Kidney (tissue), 22 donors: ENCODE results near the gene TIGIT. TPM values are rescaled to one million over a fixed set of nuclear protein-coding genes. Genes with fewer than 3 reads are reported as not detected.

Experiments
- DNase-seq, 5 donors: peaks; one replicate each; pipeline ENCODE4 v3.0.0-alpha.2; 2013 to 2020
- FAIRE-seq: peaks from 2 replicates; lab custom pipeline; 2012; peaks lifted over from hg19 to GRCh38; lab: Jason Lieb, UNC
- H3K27ac ChIP-seq, 2 donors: one replicate each; pipeline ENCODE4 v1.7.0; 2013; ENCODE audit warnings: low read depth in 2 of 2, low read length in 2 of 2, inconsistent platforms in 1 of 2
- H3K27me3 ChIP-seq: one replicate; pipeline ENCODE4 v1.7.1; 2013; ENCODE audit warnings: low read length, inconsistent platforms; ENCODE audit not compliant: control insufficient read depth, insufficient read depth
- H3K36me3 ChIP-seq, 3 donors: one replicate each; pipeline versions ENCODE4 v1.7.0 to v1.7.1; 2013; ENCODE audit warnings: low read length in 3 of 3, control low read depth in 1 of 3, inconsistent platforms in 1 of 3; ENCODE audit not compliant: insufficient read depth in 3 of 3, control insufficient read depth in 2 of 3
- H3K4me1 ChIP-seq, 3 donors: one replicate each; pipeline versions ENCODE4 v1.7.0 to v1.7.1; 2013; ENCODE audit warnings: low read length in 3 of 3, inconsistent platforms in 1 of 3, low read depth in 1 of 3; ENCODE audit not compliant: control insufficient read depth in 2 of 3, insufficient read depth in 2 of 3
- H3K4me3 ChIP-seq, 3 donors: one replicate each; pipeline versions ENCODE4 v1.7.0 to v1.8.1; 2013; ENCODE audit warnings: low read length in 3 of 3, control low read depth in 1 of 3, inconsistent platforms in 1 of 3
- H3K9ac ChIP-seq, 3 donors: one replicate each; pipeline versions ENCODE4 v1.7.0 to v1.7.1; 2013; ENCODE audit warnings: low read length in 3 of 3, control low read depth in 1 of 3, inconsistent platforms in 1 of 3
- H3K9me3 ChIP-seq, 3 donors: one replicate each; pipeline versions ENCODE4 v1.7.0 to v1.7.1; 2013; ENCODE audit warnings: low read length in 3 of 3, control low read depth in 1 of 3, inconsistent platforms in 1 of 3; ENCODE audit not compliant: control insufficient read depth in 2 of 3, insufficient read depth in 1 of 3
- intact Hi-C: fragments of 100-400 bp; cut with DNase I; formaldehyde crosslinking; loops from one replicate; pipeline ENCODE4 v1.11.1; 2022
- long read RNA-seq, 10 donors: library from polyadenylated mRNA in 1 of 10; unstranded in 1 of 10; transcript quantifications; one replicate each; pipeline ENCODE4 v2.0.0 and lab custom pipeline, GENCODE V29; 2021 to 2026
- polyA plus RNA-seq: library from polyadenylated mRNA; stranded (reverse); fragments of 350-450 nt; fragmentation: Illumina TruSeq; extraction: RNeasy Lipid Tissue Mini Kit (QIAGEN cat#74804); gene quantifications from one replicate; pipeline ENCODE4 v1.2.3, GENCODE V29; 2014; ENCODE audit warnings: low read depth, low replicate concordance; ENCODE audit not compliant: insufficient read depth
- total RNA-seq: library from RNA; stranded (reverse); fragmentation: NEBNext Ultra II Directional; extraction: Animal tissue kit (Norgen Biotek cat#: 25700); gene quantifications from one replicate; pipeline ENCODE4 v1.2.1, GENCODE V29; 2021
- TF ChIP-seq, protein P1 (sequence below): IDR thresholded peaks from 3 replicates; pipeline ENCODE4 v1.5.1; 2012; ENCODE audit warnings: mild to moderate bottlenecking, moderate library complexity, borderline replicate concordance; ENCODE audit not compliant: insufficient read depth; ENCODE audit errors: extremely low read depth
- donor health status: control.
- donor health status: control.
- donor health status: control.
- donor health status: control.
- donor health status: control.
- donor health status: DM: yes; HTN: yes; CAD: no.
- donor health status: Normal renal cell carcinoma (clear cell type).

The TIGIT gene
- total RNA-seq: 2.7 TPM
- polyA plus RNA-seq: not detected
- long read RNA-seq, donor 1: 0 reads
- long read RNA-seq, donor 2: 0 reads
- long read RNA-seq, donor 3: 0 reads
- long read RNA-seq, donor 4: 0 reads
- long read RNA-seq, donor 5: 0 reads
- long read RNA-seq, donor 6: 0 reads
- long read RNA-seq, donor 7: 0 reads
- long read RNA-seq, donor 8: 0 reads
- long read RNA-seq, donor 9: 0 reads
- long read RNA-seq, donor 10: 0 reads

DNA sequence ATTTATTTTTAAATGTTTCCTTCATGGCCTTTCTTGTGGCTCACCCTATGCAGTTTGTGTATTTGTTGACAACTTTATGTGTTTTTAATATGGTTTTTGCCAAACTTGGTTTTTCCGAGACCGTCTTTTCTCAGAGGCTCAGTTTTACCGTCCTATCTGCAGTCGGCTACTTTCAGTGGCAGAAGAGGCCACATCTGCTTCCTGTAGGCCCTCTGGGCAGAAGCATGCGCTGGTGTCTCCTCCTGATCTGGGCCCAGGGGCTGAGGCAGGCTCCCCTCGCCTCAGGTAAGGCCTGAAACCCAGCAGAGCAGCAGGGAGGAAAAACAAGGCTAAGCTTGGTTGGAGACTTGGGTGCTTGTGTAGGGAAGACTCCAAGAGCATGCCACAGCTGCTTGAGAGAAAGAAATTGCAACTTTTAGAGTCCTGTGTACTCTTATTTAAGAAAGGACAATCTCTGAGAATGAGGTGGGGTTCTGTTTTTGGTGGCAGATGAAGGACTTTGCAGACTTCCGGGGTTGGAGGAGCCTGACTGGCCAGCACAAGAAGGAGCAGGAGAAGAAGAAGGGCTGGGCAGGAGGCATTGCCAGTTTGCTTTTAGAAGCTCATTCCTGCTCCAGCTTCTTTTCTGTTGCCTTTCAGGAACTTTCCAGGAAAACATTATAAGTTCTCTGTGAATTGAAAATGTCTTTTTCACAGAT lies at the start of gene TIGIT:
Gene TIGIT (plus strand): TSS at position 191 of the 698 bp plus-strand sequence. CDS start 34 bp downstream, at position 225.
- Histone ChIP-seq H3K9ac (no peak within 1 kb of the TSS), H3K9me3 (no peaks in the 10 kb centered on the region), H3K36me3 (no peaks in the 10 kb centered on the region), H3K4me1 (no peaks in the 10 kb centered on the region), H3K27ac (no peak within 1 kb of the TSS), H3K4me3 (no peak within 1 kb of the TSS), H3K27me3 (no peaks in the 10 kb centered on the region)
- no peak for FAIRE-seq
- TF ChIP-seq, protein P1, sequence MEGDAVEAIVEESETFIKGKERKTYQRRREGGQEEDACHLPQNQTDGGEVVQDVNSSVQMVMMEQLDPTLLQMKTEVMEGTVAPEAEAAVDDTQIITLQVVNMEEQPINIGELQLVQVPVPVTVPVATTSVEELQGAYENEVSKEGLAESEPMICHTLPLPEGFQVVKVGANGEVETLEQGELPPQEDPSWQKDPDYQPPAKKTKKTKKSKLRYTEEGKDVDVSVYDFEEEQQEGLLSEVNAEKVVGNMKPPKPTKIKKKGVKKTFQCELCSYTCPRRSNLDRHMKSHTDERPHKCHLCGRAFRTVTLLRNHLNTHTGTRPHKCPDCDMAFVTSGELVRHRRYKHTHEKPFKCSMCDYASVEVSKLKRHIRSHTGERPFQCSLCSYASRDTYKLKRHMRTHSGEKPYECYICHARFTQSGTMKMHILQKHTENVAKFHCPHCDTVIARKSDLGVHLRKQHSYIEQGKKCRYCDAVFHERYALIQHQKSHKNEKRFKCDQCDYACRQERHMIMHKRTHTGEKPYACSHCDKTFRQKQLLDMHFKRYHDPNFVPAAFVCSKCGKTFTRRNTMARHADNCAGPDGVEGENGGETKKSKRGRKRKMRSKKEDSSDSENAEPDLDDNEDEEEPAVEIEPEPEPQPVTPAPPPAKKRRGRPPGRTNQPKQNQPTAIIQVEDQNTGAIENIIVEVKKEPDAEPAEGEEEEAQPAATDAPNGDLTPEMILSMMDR: no peak
- intact Hi-C loops: no loop called here
- no peak for DNase-seq

DNA sequence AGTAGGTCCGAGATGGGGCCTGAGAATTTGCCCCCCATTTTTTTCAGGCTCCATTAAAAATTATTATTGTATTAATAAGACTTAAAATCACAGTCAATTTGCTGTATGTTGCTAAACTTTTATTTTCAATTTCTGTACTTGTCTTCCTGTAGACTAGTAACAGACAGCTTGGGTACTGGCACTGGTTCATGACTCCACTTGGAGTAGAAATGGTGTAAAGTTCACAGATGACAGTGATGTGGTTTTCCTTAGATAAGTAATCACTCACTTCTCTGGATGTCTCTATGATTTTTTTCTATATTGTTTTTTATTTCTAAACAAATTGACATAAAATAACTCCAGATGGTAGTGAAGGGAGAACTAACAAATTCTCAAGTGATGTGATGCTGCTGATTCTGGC lies 40.9 kb upstream of the TIGIT start:
- FAIRE-seq: no peak
- no peak overlapping the region for H3K9ac ChIP-seq

DNA sequence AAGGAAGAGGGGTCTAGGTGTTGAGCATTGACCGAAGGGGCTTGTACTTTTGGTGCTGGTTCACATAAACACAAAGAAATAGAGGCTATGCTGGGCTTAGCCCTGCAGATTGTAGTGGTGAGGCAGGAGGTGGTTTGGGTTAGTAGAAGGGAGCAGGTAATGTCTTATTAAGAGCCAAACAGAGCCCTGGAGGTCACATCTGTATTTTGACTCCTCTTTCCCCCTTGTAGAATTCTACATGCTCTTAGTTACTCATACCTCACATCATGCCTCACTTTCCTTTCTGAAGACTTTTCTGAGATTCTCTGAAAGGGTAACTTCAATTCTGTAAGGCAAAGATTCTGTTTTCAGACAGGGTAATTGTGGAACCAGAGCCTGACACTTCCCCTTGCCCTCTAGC lies 40.3 kb upstream of the TIGIT start:
- intact Hi-C loops: no loop called here

More for the DNA sequence above, 40.9 kb upstream of the TIGIT start:
- intact Hi-C loops: no loop called here
- Histone ChIP-seq H3K9me3 (no peaks in the 10 kb centered on the region), H3K27me3 (no peaks in the 10 kb centered on the region), H3K27ac (no peak overlapping the region), H3K4me3 (no peak overlapping the region), H3K36me3 (no peaks in the 10 kb centered on the region), H3K4me1 (no peaks in the 10 kb centered on the region)
- DNase-seq: no peak
- TF ChIP-seq, protein P1: no peak

More for the DNA sequence above, 40.3 kb upstream of the TIGIT start:
- FAIRE-seq (no peak), DNase-seq (no peak)
- Histone ChIP-seq H3K4me1 (no peaks in the 10 kb centered on the region), H3K27me3 (no peaks in the 10 kb centered on the region), H3K27ac (no peak overlapping the region), H3K9ac (no peak overlapping the region), H3K4me3 (no peak overlapping the region), H3K9me3 (no peaks in the 10 kb centered on the region), H3K36me3 (no peaks in the 10 kb centered on the region)
- TF ChIP-seq, protein P1: no peak
